ENCODE results near the gene TNPO2. TPM values are rescaled to one million over a fixed set of nuclear protein-coding genes. Genes with fewer than 3 reads are reported as not detected.

Gene TNPO2
- total and polyA plus RNA-seq, 4 donors = 29.5 to 63.0 (median 43.1) TPM

GRCh38 chr19:12668932-12669269 lies 54.8 kb downstream of the TNPO2 start:
- H3K27ac ChIP-seq (ENCODE audit: low read depth in 1 of 2, low read length in 1 of 2) = peak overlapping the region; percentile 92 to 98
- DNase-seq (peak; percentile 41 to 52 (median 48)), ATAC-seq (ENCODE audit: insufficient read depth, low FRiP score) (peak; percentile 7)
- no peak for TF ChIP-seq CTCF (IDR thresholded peaks at IDR 0.05; ENCODE audit: control extremely low read depth, extremely low read depth)
- peaks cover 0 to 18% (median 10%) of the 10 kb centered on the region in 4 donors for H3K36me3 ChIP-seq (ENCODE audit: control insufficient read depth in 4 of 4, insufficient read depth in 4 of 4, low read length in 4 of 4)
- H3K27me3 ChIP-seq (ENCODE audit: control insufficient read depth in 3 of 3, insufficient read depth in 3 of 3, low read length in 2 of 3) = no peaks in the 10 kb centered on the region
- H3K4me3 ChIP-seq = peak overlapping the region; percentile 96
- H3K9me3 ChIP-seq (ENCODE audit: control insufficient read depth in 4 of 4, insufficient read depth in 3 of 4, low read length in 3 of 4) = no peaks in the 10 kb centered on the region
- WGBS, 2 donors = 1% methylated on average over 24 of the region's 24 CpGs
- peaks cover 0 to 33% (median 16%) of the 10 kb centered on the region in 5 donors for H3K4me1 ChIP-seq (ENCODE audit: control insufficient read depth in 5 of 5, insufficient read depth in 5 of 5, low read length in 5 of 5)
- peak overlapping the region; percentile 79 to 82 for H3K9ac ChIP-seq (ENCODE audit: insufficient read depth in 1 of 2, low read length in 2 of 2)

DNA sequence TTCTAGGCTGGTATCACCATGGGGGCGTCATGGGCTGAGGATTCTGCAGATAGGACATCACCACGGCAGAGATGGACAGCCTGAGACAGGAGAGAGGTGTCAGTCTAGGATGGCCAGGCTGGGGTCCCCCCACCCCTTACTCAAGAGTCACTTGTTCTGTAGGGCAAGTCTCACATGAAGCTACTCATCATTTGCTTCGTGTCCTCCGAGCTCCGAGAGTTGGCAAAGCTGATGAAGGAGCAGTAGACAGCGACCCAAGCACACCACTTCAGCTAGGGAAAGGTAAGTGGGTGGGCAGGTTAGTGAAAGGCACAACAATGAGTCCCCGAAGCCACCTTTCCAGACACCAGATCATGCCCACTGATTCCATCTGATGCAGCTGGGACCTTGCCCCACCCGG lies 55.4 kb downstream of the TNPO2 start:
- Histone ChIP-seq H3K4me3 (peak overlapping the region; percentile 96), H3K9ac (ENCODE audit: insufficient read depth in 1 of 2, low read length in 2 of 2) (peak overlapping the region; percentile 79 to 82), H3K27ac (ENCODE audit: low read depth in 1 of 2, low read length in 1 of 2) (peak overlapping the region in 1 of 2 donors; percentile 92), H3K36me3 (ENCODE audit: control insufficient read depth in 4 of 4, insufficient read depth in 4 of 4, low read length in 4 of 4) (peaks cover 0 to 18% (median 12%) of the 10 kb centered on the region in 4 donors), H3K27me3 (ENCODE audit: control insufficient read depth in 3 of 3, insufficient read depth in 3 of 3, low read length in 2 of 3) (no peaks in the 10 kb centered on the region), H3K9me3 (ENCODE audit: control insufficient read depth in 4 of 4, insufficient read depth in 3 of 4, low read length in 3 of 4) (no peaks in the 10 kb centered on the region), H3K4me1 (ENCODE audit: control insufficient read depth in 5 of 5, insufficient read depth in 5 of 5, low read length in 5 of 5) (peaks cover 0 to 33% (median 16%) of the 10 kb centered on the region in 5 donors)
- WGBS, 2 donors = 72 to 87% methylated on average over 8 of the region's 8 CpGs
- no peak for DNase-seq
- ATAC-seq (ENCODE audit: insufficient read depth, low FRiP score) = no peak
- no peak for TF ChIP-seq CTCF (IDR thresholded peaks at IDR 0.05; ENCODE audit: control extremely low read depth, extremely low read depth)

DNA sequence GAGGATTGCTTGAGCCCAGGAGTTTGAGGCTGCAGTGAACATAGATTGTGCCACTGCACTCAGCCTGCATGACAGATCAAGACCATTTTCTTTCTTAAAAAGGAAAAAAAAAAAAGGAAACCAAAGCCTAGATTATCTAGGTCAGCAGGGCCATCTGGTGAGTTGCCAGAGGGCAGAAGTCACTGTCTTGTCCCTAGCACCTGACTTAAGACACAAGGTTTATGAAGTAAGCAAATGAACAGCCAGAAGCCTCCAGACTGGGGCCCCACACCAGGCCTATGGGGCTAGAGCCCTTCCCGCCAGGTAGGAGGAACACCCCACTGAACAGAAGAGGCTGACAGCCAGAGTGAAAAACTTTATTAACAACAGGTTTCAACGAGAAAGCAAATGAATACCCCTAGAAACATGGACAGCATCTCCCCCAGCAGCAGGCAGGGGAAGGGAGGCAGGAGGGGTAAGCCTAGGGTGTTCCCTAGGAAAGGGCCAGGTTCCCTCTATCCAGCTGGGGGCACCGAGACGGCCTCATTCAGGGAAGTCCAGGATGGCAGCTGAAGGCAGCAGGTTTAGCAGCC lies 55.9 kb downstream of the TNPO2 start:
- TF ChIP-seq CTCF (IDR thresholded peaks at IDR 0.05; ENCODE audit: control extremely low read depth, extremely low read depth) = no peak
- Histone ChIP-seq H3K4me3 (no peak overlapping the region), H3K4me1 (ENCODE audit: control insufficient read depth in 5 of 5, insufficient read depth in 5 of 5, low read length in 5 of 5) (peaks cover 0 to 33% (median 16%) of the 10 kb centered on the region in 5 donors), H3K27ac (ENCODE audit: low read depth in 1 of 2, low read length in 1 of 2) (no peak overlapping the region), H3K9ac (ENCODE audit: insufficient read depth in 1 of 2, low read length in 2 of 2) (no peak overlapping the region), H3K27me3 (ENCODE audit: control insufficient read depth in 3 of 3, insufficient read depth in 3 of 3, low read length in 2 of 3) (no peaks in the 10 kb centered on the region), H3K9me3 (ENCODE audit: control insufficient read depth in 4 of 4, insufficient read depth in 3 of 4, low read length in 3 of 4) (no peaks in the 10 kb centered on the region), H3K36me3 (ENCODE audit: control insufficient read depth in 4 of 4, insufficient read depth in 4 of 4, low read length in 4 of 4) (peaks cover 0 to 19% (median 12%) of the 10 kb centered on the region in 4 donors)
- no peak for DNase-seq
- 77 to 84% methylated on average over 4 of the region's 4 CpGs for WGBS, 2 donors
- ATAC-seq (ENCODE audit: insufficient read depth, low FRiP score) = no peak

All from lung (tissue), 12 donors.